MM.1S (cell line): ENCODE measurements around the gene TEX14.

Source experiments
- DNase-seq: peaks from one replicate; pipeline ENCODE4 v3.0.0-alpha.2; 2015
- H2AFZ ChIP-seq: fragments of 300-600 bp; sonication (generic); 2 replicates; pipeline ENCODE4 v1.6.0; 2016; ENCODE audit warnings: antibody characterized with exemption, low read length
- H3F3A ChIP-seq: fragments of 300-600 bp; sonication (generic); 2 replicates; pipeline ENCODE4 v1.6.1; 2016; ENCODE audit warnings: mild to moderate bottlenecking, antibody characterized with exemption, low read length, moderate library complexity, mixed read lengths; ENCODE audit not compliant: insufficient read depth
- H3K27ac ChIP-seq: fragments of 300-600 bp; sonication (generic); 2 replicates; pipeline ENCODE4 v1.5.1; 2016; ENCODE audit warnings: mild to moderate bottlenecking, low read length
- H3K27me3 ChIP-seq: fragments of 300-600 bp; sonication (generic); replicated peaks from 2 replicates; pipeline ENCODE4 v1.6.0; 2016; ENCODE audit warnings: low read length; ENCODE audit not compliant: insufficient read depth
- H3K36me3 ChIP-seq: fragments of 300-600 bp; sonication (generic); replicated peaks from 2 replicates; pipeline ENCODE4 v1.6.1; 2016; ENCODE audit warnings: mild to moderate bottlenecking, low read length, mixed read lengths; ENCODE audit not compliant: insufficient read depth
- H3K4me1 ChIP-seq: fragments of 300-600 bp; sonication (generic); 2 replicates; pipeline ENCODE4 v1.6.1; 2016; ENCODE audit warnings: low read length, mixed read lengths
- H3K4me2 ChIP-seq: fragments of 300-600 bp; sonication (generic); 2 replicates; pipeline ENCODE4 v1.6.0; 2016; ENCODE audit warnings: low read depth, low read length
- H3K4me3 ChIP-seq: fragments of 300-600 bp; sonication (generic); 2 replicates; pipeline ENCODE4 v1.5.1; 2016; ENCODE audit warnings: low read length, mixed read lengths
- H3K79me2 ChIP-seq: fragments of 300-600 bp; sonication (generic); 2 replicates; pipeline ENCODE4 v1.6.1; 2016; ENCODE audit warnings: mixed run types, low read length, mixed read lengths
- H3K9ac ChIP-seq: fragments of 300-600 bp; sonication (generic); 2 replicates; pipeline ENCODE4 v1.6.1; 2016; ENCODE audit warnings: low read length, mixed read lengths
- H3K9me2 ChIP-seq: fragments of 300-600 bp; sonication (generic); replicated peaks from 2 replicates; pipeline ENCODE4 v1.6.1; 2016; ENCODE audit warnings: mild to moderate bottlenecking, low read length, mixed read lengths; ENCODE audit not compliant: insufficient read depth
- H3K9me3 ChIP-seq: fragments of 300-600 bp; sonication (generic); replicated peaks from 2 replicates; pipeline ENCODE4 v1.6.1; 2016; ENCODE audit warnings: mild to moderate bottlenecking, low read length, mixed read lengths; ENCODE audit not compliant: insufficient read depth
- H4K20me1 ChIP-seq: fragments of 300-600 bp; sonication (generic); 2 replicates; pipeline ENCODE4 v1.6.1; 2016; ENCODE audit warnings: mild to moderate bottlenecking, low read length, moderate library complexity, mixed read lengths; ENCODE audit not compliant: insufficient read depth
- CTCF ChIP-seq: fragments of 300-600 bp; sonication (generic); IDR thresholded peaks from 2 replicates; pipeline ENCODE4 v1.5.1; 2016; ENCODE audit warnings: antibody characterized with exemption, low read length, mixed read lengths
- EZH2 ChIP-seq: fragments of 300-600 bp; sonication (generic); optimal IDR thresholded peaks from 2 replicates; pipeline ENCODE3; 2017; ENCODE audit warnings: low read depth, mild to moderate bottlenecking, antibody characterized with exemption, low read length, mixed read lengths
- EZH2phosphoT487 ChIP-seq: fragments of 300-600 bp; sonication (generic); IDR thresholded peaks from 2 replicates; pipeline ENCODE4 v1.6.1; 2018; ENCODE audit warnings: antibody characterized with exemption, low read length

TEX14 gene

GRCh38 chr17:58722696-58723095 lies 30.9 kb upstream of the TEX14 start:
- H3K79me2 ChIP-seq, result no peaks in the 10 kb centered on the region
- H3K4me1 ChIP-seq, result no peaks in the 10 kb centered on the region
- H2AFZ ChIP-seq, result no peak overlapping the region
- H3K36me3 ChIP-seq, result no peaks in the 10 kb centered on the region
- H4K20me1 ChIP-seq, result no peaks in the 10 kb centered on the region
- no peak for DNase-seq
- no peaks in the 10 kb centered on the region for H3K9me3 ChIP-seq
- H3K9me2 ChIP-seq, result no peaks in the 10 kb centered on the region
- no peak overlapping the region for H3K4me3 ChIP-seq
- H3F3A ChIP-seq, result no peaks in the 10 kb centered on the region
- no peak overlapping the region for H3K27ac ChIP-seq
- H3K4me2 ChIP-seq, result no peak overlapping the region
- no peak for TF ChIP-seq EZH2
- no peak for TF ChIP-seq EZH2phosphoT487
- TF ChIP-seq CTCF, result no peak
- no peak overlapping the region for H3K9ac ChIP-seq
- H3K27me3 ChIP-seq, result no peaks in the 10 kb centered on the region

DNA sequence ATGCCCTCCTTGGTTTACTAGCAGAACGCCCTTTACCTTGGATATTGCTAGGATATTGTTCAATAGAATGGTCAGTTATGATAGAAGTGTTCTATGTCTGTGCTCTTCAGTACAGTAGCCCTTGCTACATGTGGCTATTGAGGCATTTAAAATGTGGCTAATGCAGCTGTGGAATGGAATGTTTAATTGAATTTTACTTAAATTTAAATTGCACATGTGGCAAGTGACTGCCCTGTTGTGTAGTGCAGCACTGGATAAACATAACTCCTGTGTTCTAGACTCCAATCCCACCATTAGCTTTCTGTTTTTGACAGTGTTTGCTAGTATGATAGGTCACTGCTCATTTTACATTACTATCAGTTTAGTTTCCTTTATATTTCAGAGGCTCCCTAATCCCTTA lies 30.4 kb upstream of the TEX14 start:
- no peaks in the 10 kb centered on the region for H3K79me2 ChIP-seq
- no peaks in the 10 kb centered on the region for H3F3A ChIP-seq
- no peaks in the 10 kb centered on the region for H3K4me1 ChIP-seq
- TF ChIP-seq EZH2phosphoT487 (no peak), EZH2 (no peak), CTCF (no peak)
- DNase-seq, result no peak
- H2AFZ ChIP-seq, result no peak overlapping the region
- H3K4me2 ChIP-seq, result no peak overlapping the region
- H3K4me3 ChIP-seq, result no peak overlapping the region
- H3K9me3 ChIP-seq, result no peaks in the 10 kb centered on the region
- H3K9ac ChIP-seq, result no peak overlapping the region
- H3K27me3 ChIP-seq, result no peaks in the 10 kb centered on the region
- no peak overlapping the region for H3K27ac ChIP-seq
- H3K9me2 ChIP-seq, result no peaks in the 10 kb centered on the region
- H3K36me3 ChIP-seq, result no peaks in the 10 kb centered on the region
- H4K20me1 ChIP-seq, result no peaks in the 10 kb centered on the region

GRCh38 chr17:58710948-58711552 lies 19.2 kb upstream of the TEX14 start:
- Histone ChIP-seq H3K4me1 (no peaks in the 10 kb centered on the region), H3K4me2 (no peak overlapping the region), H3K9ac (no peak overlapping the region), H3K27ac (no peak overlapping the region), H2AFZ (no peak overlapping the region), H3K79me2 (no peaks in the 10 kb centered on the region), H3F3A (no peaks in the 10 kb centered on the region), H3K9me3 (no peaks in the 10 kb centered on the region), H3K36me3 (no peaks in the 10 kb centered on the region), H3K9me2 (no peaks in the 10 kb centered on the region), H4K20me1 (no peaks in the 10 kb centered on the region), H3K27me3 (no peaks in the 10 kb centered on the region), H3K4me3 (no peak overlapping the region)
- DNase-seq, result peak; percentile 62
- no peak for TF ChIP-seq EZH2
- peak; percentile 78 for TF ChIP-seq CTCF
- no peak for TF ChIP-seq EZH2phosphoT487
